ELF-1 (cell line): ENCODE results near the gene ELL3.
"Not testable (repeated sequence)": the region's sequence is repeated elsewhere in the genome, so short reads cannot be mapped to it uniquely, and the experiment has no call there.

Source experiments
- DNase-seq: peaks from one replicate; pipeline ENCODE4 v3.0.0-alpha.2; 2016; ENCODE audit warnings: low read depth, low spot score

The ELL3 gene, protein sequence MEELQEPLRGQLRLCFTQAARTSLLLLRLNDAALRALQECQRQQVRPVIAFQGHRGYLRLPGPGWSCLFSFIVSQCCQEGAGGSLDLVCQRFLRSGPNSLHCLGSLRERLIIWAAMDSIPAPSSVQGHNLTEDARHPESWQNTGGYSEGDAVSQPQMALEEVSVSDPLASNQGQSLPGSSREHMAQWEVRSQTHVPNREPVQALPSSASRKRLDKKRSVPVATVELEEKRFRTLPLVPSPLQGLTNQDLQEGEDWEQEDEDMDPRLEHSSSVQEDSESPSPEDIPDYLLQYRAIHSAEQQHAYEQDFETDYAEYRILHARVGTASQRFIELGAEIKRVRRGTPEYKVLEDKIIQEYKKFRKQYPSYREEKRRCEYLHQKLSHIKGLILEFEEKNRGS

DNA sequence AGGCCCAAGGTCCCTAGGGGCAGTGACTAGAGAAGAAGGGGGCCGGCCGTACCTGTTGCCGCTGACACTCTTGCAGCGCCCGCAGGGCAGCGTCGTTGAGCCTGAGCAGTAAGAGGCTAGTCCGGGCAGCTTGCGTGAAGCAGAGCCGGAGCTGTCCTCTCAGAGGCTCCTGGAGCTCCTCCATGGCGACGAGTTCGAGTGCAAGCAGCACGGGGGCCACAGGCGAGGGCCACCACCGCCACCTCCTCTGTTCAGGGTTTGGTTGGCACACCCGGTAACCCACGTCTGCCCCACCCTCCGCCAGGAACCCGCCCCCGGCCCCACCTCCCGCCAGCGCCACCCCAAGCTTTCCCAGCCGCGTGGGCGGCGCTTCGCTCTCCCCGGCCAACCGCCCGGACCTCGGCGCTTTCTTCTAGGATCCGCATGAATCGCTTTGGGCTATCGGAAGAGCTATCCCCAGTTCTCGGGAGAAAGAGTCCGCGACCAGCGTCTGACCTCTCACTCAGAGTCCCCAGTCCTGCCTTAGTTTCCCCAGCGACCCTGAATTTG, at the start of gene ELL3:
ELL3 (minus strand) TSS at position 249 of the 549 bp plus-strand sequence; CDS start at position 184, 65 bp downstream.
- DNase-seq = peak; percentile 78

DNA sequence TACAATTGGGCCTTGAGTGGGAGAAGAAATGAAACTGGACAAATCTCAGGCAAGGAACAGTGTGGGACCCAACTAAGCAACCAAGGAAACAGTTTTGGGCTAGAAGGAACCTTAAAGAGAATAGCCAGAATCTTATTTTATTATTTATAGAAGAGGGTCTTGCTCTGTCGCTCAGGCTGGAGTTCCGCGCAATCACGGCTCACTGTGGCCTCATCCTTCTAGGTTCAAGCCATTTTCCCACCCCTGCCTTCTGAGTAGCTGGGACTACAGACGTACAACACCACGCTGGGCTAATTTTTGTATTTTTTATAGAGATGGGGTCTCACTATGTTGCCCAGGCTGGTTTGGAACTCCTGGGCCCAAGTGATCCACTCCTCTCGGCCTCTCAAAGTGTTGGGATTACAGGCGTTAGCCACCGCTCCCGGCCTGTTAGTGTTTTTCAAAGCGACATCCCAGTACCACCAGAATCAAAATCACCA, 49.3 kb upstream of the ELL3 start:
- DNase-seq = peak; percentile 18

DNA sequence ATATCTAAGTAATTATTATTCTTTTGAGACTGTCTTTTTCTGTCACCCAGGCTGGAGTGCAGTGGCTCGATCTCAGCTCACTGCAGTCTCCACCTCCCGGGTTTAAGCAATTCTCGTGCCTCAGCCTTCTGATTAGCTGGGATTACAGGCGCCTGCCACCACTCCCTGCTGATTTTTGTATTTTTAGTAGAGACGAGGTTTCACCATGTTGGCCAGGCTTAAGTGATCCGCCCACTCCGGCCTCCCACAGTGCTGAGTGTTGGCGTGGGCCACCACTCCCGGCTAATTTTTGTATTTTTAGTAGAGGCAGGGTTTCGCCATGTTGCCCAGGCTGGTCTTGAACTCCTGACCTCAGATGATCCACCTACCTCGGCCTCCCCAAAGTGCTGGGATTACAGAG, 48.5 kb upstream of the ELL3 start:
- DNase-seq = not testable (repeated sequence)

DNA sequence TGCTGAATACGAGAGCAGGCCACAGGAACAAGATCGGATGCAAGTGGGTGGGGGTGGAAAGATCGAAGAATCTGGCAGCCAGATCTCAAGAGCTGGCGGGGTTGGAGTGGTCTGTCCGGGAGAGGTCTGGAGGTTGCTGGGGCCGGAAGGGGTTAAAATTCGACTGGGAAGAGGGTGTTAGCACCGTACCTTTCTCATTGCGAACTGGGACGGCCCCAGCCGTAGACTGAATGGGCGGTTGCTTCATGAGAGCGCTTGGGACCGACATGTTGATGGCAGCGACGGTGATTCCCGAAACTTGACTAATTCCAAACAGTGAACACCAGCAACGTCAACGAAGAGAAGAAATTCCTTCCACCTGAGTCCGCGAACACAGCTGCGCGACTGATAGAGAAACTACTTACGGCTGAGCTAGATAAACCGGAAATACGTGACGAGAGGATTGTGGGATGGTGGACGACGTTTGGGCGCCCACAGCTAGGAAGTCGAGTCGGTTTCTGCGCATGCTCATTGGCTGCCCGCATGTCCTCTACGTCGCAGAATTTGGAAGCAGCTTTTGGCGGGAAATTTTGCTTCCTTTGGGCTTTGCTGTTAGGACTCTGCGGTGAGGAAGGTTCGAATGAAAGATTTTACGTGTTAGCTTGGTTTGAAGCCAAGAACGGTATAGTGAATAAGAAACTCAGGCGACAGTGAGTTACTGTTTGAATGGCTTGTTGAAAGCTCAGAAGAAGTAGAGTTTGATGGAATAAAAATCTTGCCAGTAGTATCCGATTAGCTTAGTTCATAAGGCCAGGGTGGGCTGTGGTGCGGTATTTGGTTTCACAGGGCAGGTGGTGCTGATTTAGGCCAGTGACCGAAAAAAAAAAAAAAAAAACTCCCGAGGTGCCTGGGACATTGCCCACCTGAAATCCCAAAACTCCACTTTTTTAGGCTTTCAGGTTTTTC, 47.8 kb upstream of the ELL3 start, which contains the start of gene MFAP1:
MFAP1 (minus strand) TSS at position 389 of the 945 bp plus-strand sequence; CDS start at position 268, 121 bp downstream.
- DNase-seq = peak; percentile 96

DNA sequence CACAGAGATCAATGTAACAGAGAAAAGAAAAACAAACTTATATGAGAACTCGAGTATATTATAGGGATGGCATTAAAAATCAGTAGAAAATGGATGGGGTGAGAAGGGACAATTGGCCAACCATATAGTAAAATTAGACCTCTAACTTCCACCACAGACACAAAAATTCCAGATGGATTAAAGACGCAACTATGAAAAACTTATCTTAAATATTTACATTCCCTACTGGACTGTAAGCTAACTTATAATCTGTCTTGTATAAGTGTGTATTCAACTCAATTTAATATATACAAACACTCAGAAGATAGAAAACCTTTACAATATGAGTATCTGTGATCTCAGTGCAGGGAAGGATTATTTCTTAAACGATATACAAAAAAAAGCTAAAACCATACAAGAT, 44.7 kb upstream of the ELL3 start:
- no peak for DNase-seq

DNA sequence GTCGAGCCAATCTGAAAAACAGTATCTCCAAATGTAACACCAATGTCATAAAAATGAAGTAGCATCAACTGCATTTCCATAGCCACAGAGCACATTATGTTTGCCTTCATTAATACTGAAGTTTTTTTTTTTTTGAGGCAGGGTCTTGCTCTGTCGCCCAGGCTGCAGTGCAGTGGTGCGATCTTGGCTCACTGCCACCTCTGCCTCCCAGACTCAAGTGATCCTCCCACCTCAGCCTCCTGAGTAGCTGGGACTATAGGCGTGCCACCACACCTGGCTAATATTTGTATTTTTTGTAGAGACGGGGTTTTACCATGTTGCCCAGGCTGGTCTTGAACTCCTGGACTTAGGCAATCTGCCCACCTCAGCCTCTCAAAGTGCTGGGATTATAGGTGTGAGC, 38.3 kb upstream of the ELL3 start:
- DNase-seq = not testable (repeated sequence)

DNA sequence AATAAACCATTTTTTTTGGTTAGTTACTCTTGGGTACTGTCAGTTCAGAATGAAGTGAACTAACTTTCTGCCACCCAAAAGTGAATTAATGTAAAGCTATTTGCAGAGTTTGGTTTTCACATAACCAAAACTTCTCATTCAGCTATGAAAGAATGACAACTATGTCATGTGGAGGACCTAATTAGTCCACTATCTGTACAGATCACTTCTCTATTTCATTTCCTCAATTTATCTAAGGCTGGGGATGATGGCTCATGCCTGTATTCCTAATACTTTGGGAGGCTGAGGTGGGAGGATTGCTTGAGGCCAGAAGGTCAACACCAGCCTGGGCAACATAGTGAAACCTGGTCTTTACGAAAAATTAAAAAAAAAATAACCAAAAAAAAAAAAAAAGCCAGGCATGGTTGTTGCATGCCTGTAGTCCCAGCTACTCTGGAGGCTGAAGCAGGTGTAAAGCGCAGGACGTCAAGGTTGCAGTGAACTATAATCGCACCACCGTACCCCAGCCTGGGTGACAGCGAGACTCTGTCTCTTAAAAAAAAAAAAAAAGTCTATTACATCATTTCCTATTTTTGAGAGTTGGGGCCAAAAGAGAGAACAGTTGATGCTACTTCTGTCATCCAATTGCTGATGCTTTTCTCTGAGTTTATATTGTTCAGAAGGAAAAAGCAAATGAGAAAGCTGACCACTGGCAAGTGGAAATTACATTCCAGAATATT, 32.4 kb upstream of the ELL3 start:
- DNase-seq = no peak

DNA sequence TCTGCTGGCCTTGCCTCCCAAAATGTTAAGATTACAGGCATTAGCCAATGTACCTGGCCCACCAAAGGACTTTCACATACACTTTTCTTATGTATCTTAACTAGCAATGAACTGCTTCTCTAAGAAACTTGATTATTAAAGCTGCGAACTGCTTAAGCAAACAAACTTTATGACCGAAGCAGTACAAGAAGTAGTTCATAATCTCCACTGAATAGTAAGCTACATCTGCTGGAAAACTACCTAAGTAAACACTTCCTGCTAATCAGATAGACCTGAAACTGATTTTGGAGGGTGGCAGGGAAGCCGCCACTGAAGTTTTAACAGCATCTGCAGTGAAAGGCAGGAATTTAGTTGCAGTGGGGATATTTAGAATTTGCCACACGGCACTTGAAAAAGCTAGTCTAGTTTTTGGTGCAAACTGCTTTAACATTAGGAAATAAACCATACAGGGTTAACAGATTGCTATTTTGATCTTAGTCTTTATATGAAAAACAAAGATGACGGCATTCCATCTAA, 31.7 kb upstream of the ELL3 start:
- no peak for DNase-seq

DNA sequence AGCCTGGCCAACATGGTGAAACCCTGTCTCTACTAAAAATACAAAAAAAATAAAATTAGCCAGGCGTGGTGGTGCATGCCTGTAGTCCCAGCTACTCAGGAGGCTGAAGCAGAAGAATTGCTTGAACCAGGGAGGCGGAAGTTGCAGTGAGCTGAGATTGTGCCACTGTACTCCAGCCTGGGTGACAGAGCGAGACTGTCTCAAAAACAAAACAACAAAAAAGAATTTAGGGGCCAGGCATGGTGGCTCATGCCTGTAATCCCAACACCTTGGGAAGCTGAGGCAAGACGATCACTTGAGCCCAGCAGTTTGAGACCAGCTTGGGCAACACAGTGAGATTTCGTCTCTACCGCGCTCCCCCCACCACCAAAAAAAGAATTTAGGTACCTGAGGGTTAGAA, 25.9 kb upstream of the ELL3 start:
- DNase-seq = not testable (repeated sequence)

DNA sequence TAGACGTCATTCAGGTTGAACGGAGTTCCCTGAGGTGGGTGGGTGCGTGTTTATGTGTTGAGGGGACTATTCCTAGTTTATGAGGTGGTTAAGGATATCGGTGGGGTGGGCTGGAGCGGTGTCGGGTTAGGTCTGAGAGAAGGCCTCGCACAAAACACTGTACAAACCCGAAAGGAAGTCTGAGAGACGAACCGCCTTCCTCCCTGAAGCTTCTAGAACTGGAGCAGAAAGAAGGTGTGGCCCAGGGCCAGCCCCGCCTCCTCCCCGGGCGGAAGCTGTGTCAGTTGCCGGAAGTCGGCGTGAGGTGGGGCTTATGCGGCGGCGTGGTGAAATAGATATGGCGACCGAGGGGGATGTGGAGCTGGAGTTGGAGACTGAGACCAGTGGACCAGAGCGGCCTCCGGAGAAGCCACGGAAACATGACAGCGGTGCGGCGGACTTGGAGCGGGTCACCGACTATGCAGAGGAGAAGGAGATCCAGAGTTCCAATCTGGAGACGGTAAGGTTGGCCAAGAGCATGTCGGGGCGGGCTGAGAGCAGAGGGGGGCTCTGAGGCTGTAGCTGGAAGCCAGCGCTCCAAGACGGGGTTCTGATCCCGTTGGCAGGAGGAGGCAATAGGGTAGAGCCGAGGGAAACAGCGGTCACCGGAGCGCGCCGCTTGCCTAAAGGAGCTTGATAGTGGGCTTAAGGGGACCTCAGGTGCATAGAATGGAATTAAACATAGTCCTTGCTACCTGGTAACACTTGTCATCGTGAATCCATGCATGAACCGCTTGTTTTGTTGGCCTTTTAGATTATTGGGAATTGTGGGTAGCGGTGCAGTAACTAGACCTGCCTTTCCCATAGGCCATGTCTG, 23.7 kb upstream of the ELL3 start, which contains the start of gene HYPK:
HYPK (plus strand) TSS at position 314 of the 856 bp plus-strand sequence; CDS start at position 338, 24 bp downstream.
- peak; percentile 91 for DNase-seq

DNA sequence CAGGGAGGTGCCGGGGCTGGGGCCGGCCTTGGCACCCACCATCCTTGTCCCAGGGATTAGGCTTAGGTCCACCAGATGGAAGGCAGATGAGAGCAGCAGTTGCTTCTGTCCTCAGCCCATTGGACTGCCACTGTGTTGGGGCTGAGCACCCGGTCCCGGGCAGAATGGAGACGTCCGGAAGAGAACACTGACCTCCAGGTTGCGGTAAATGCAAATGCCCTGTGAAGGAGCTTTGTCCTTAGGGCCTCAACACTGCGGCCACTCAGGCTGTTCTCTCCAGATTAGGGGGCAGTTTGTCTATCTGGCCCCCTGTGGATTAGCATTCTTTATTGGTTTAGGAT, 23.1 kb upstream of the ELL3 start, which contains the start of gene SERINC4:
SERINC4 (minus strand) TSS at position 276 of the 341 bp plus-strand sequence; CDS start at position 42, 234 bp downstream.
- DNase-seq = no peak

DNA sequence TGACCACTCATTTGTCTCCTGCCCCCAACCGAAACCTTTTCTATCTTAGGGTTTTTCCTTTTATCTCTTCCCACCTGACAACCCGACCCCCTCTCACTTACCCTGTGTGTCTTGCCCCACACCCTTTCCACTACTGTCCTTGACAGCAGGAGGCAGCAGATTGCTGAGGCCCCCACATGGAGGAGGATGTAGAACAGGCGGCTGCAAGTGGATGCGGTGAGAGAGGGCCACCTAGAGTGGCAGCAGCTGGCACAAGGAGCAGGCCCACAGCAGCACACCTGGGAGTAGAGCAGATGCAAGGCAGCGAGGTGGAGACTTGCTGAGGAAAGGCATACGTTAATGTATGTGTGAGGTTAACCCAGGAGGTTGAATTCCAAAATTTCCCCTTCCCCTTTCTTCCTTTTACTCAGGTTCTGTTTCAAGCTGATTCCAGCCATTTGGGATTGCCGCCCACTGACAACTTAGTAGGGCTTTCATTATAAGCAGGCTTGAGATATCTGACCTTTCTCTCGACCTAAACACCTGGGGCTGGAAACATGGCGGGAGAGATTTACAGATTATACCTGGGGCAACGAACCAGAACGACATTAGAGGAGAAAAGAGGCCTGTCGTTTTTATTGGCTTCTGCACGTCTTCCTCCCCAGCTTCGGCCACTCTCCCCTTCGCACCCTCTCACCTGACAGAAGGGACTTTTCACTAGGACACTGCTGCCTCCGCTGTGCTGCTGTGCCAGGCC, 22.6 kb upstream of the ELL3 start:
- no peak for DNase-seq

DNA sequence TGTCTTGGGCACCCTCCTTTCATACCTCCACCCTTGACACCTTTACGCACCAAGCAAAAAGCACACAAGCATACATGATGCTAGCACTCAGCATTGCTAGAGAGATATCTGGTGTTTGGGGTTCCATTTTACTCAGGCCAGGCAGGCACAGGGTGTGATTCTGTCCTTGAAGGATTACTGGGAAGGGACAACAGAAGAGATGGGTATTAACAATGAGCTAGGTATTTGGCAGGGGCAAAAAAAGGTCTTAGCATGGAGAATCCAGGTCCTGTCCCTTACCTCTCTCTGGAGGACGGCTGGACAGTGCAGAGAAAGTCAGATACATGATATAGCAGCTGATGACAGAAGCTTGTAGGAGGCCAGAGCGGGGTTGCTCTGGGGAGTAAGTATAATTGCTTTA, 19.8 kb upstream of the ELL3 start:
- DNase-seq = no peak

DNA sequence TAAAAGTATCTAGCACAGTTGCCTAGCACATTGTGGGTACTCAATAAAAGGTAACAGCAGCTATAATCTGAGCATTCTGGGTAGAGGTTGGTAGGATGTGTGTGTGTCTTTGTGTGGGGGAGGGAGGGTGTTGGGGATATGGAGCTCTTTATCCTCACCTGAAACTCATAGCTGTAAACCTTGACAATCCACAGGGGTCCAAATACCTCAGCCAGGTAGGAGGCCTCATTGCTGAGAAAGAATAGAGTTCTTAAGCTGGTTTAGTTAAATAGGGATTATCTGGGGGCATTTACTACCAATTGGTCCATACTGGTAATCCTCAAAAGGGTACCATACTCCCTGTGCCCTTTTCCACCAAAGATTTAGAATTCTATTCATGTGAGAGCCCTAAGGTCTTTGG, 19.2 kb upstream of the ELL3 start:
- no peak for DNase-seq

DNA sequence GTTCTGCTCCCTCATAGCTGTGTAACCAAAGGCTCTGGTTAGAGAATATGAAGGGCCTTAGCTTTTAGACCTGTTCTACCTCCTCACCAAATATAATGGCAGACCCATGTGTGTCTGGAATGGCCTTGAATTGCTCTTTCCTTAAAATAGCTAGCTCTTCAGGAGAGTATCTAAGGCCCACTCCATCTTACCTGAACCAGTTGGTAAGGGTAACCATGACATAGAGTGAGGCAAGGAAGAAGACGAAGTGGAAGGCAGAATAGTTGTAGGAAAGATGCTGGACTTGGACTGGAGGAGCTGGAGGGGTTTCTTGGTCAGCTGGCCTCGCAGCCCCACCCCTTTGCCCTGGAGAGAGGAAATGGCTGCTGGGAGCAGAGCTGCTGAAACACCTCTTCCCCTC, 18.4 kb upstream of the ELL3 start:
- DNase-seq = no peak

DNA sequence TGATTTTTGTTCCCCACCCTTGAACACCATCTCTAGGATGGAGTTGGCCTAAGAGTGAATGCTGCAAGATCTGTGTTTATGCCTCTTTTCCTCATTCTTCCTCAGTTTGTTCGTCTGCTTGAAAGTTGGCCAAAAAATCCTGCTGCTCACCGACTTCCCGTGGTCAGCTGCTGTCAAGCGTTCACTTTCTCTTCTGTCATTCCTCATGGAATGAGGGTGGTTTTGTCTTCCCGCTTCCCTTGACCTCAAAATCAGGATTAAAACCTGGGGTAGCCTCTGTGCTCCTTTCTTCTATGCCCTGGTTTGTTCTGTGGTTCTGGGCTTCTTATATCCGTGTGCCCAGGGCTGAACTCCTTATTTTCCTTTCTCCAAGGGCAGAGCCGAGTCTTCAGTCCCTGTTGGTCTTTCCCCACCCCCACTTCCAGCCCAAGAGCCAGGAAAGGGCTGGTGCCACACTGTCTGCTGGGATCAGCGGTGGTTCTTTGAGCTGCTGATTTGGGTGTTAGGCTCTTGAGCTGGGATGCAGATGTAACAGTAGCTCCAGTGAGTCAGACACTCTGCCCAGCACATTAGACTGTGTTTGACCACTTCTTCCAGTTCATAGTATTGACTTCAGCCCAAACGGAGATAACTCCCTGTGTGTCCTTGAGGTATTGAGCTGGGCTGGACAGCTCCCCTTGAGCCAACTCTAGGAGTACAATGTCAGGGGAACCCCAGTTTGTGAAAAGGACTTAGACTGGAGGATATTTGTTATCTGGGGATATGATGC, 17.7 kb upstream of the ELL3 start:
- no peak for DNase-seq

DNA sequence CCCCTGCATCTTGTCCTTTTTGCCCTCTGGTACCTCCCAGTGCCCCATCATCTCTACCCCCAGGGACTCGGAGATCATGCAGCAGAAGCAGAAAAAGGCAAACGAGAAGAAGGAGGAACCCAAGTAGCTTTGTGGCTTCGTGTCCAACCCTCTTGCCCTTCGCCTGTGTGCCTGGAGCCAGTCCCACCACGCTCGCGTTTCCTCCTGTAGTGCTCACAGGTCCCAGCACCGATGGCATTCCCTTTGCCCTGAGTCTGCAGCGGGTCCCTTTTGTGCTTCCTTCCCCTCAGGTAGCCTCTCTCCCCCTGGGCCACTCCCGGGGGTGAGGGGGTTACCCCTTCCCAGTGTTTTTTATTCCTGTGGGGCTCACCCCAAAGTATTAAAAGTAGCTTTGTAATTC, 16.9 kb upstream of the ELL3 start:
- DNase-seq = no peak

DNA sequence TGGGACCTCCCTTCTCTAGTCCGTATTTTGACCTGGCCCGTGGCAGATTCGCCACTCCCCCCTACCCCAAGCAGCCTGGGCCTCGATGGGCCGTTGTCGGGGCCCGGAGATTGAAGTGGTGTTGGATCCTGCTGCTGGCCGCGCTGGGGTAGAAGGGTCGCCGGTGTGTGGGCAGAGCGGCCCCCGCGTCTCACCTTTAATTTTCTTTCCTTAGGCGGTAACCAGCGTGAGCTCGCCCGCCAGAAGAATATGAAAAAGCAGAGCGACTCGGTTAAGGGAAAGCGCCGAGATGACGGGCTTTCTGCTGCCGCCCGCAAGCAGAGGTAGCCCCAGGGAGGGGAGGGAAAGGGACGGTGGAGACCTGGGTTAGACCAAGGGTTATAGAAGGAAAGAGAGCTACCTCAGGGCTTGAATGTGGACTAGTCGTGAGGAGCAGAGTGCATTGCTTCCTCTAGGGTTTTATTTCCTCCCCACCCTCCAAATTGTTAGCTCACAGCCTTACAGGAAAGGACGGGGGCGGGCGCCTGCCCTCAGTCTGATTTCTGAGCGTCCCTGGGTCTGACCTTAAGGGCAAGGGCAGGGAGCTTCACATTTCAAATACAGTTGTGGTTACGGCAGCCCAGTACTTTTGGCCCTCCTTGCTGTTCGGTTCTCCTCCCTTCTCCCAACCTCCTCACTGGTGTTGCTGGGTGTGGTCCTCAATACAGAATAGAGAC, 16.2 kb upstream of the ELL3 start:
- DNase-seq = peak; percentile 36
